Right ventricle myocardium superior (tissue), 1 donor: ENCODE measurements around the gene CCR3. TPM values are rescaled to one million over a fixed set of nuclear protein-coding genes. Genes with fewer than 3 reads are reported as not detected.
"Not testable (repeated sequence)": the region's sequence is repeated elsewhere in the genome, so short reads cannot be mapped to it uniquely, and the experiment has no call there.

Experiments used
- ATAC-seq: fragments of 200-7000 bp; cut with Tn5 transposase; one replicate; pipeline ENCODE4 v1.9.1; 2020; ENCODE audit warnings: mild to moderate bottlenecking; ENCODE audit not compliant: poor library complexity
- DNase-seq: peaks from one replicate; pipeline ENCODE4 v3.0.0-alpha.2; 2020
- intact Hi-C: fragments of 100-400 bp; cut with DNase I; formaldehyde crosslinking; loops from one replicate; pipeline ENCODE4 v1.11.2; 2022
- long read RNA-seq: library from polyadenylated mRNA; unstranded; transcript quantifications from one replicate; pipeline ENCODE4 v2.0.0, GENCODE V29; 2021
- total RNA-seq: library from RNA; stranded (reverse); fragmentation: NEBNext Ultra II Directional; extraction: Animal tissue kit (Norgen Biotek cat#: 25700); gene quantifications from one replicate; pipeline ENCODE4 v1.2.1, GENCODE V29; 2021
- donor health status: DM: no; HTN: yes; CAD: no; lungs with severe emphysema.

The CCR3 gene
- not detected for total RNA-seq
- long read RNA-seq, result 0 reads

DNA sequence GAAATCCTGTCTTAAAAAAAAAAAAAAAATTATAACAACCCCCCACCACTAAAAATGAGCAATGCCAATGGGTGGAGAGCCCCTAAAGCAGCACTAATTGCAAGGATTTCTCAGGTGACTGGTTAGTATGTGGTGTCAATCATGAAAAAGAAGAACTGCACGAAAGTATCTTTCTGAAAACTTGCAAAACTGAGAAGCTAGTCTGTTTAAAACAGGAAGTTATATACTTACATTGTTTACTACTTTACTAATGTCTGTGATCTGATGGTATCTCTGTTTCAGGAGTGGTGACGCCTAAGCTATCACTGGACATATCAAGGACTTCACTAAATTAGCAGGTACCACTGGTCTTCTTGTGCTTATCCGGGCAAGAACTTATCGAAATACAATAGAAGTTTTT lies at the start of gene CCR3:
CCR3 (plus strand) TSS at position 341 of the 400 bp plus-strand sequence. CDS start 22,699 bp downstream, outside the sequence.
- intact Hi-C loops, result no loop called here
- DNase-seq (no peak), ATAC-seq (no peak)

DNA sequence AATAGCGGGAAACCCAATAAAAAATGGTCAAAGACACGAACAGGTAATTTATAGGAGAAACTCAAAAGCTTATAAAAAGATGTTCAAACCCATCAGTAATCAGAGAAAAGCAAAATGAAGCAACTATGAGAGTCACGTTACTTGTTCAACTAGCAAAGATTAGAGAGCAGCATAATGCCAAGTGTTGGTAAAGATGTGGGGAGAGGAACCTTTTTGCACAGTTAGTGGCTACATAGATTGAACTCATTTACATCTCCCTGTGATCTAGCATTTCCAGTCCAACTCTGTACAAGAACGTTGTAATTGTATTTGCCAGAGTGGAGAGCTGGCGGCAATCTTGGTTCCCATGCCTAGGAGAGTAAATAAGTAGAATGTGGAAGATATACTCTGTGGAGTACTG lies 49.3 kb upstream of the CCR3 start:
- intact Hi-C loops, result no loop called here
- ATAC-seq, result no peak
- no peak for DNase-seq

- DNase-seq, result no peak
- no peak for ATAC-seq
- intact Hi-C loops, result no loop called here
Measured at GRCh38 chr3:46193436-46193835, 48.8 kb upstream of the CCR3 start.

DNA sequence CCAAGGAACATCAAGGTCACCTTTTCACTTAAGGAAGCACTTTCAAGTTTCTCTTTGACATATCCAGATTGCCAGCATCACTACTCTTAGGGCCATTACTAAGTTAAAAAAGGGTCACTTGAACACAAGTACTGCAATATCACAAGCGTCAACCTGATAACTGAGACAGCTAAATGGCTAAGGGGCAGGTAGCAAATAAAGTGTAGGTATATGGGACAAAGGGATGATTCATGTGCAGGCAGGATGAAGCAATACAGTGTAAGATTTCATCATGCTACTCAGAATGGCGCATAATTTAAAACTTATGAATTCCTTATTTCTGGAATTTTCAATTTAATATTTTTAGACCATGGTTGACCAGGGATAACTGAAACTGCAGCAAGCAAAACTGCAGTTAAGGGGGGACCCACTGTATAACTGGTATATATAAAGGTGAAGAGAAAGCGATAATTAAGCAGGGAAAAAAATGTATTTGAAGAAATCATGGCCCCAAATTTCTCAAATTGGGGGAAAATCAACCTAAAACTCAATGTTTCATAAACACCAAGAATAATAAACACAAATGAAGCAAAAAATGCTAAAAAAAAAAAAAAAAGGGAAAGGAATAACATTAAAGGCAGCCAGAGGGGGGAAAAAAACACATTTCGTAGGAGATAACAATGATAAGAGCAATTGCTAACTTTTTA lies 47.2 kb upstream of the CCR3 start:
- DNase-seq (no peak), ATAC-seq (no peak)
- intact Hi-C loops, result no loop called here

DNA sequence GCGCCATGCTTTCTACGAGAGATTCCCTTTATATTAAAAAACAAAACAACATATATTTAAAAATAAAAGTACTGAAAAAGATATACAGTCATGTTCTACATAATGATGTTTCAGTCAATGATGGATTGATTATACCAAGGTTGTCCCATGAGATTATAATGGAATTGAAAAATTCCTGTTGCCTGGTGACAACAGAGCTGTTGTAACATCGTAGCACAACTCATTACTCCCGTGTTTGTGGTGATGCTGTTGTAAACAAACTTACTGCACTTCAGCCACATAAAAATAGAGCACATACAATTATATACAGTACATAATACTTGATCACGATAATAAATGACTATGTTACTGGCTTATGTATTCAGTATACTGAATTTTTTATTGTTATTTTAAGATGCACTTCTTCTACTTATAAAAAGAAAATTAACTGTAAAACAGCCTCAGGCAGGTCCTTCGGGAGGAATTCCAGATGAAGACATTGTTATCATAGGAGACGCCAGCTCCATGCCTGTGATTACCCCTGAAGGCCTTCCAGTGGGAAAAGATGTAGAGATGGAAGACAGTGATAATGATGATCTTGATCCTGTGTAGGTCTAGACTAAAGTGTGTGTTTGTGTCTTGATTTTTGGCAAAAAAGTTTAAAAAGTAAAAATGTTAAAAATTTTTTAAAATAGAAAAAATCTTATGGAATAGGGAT lies 45.9 kb upstream of the CCR3 start:
- no peak for ATAC-seq
- intact Hi-C loops, result no loop called here

DNA sequence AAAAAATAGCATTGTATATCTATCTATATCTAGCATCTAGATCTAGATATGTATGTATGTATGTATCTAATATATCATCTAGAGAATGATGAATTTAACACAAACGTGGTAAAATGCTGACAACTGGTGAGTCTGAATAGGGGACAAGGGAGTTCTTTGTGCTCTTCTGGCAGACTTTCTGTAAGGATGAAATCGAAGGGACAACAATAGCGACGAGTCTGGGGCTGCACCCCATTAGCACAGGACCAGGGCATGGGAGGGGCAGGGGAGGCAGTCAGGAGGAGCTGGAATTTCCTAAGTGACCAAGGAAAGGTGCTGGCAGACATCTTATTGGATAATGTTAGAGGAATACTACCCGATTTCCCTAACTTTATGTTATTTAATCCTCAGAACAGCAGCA lies 42.0 kb upstream of the CCR3 start:
- intact Hi-C loops, result no loop called here

More for the DNA sequence above, 45.9 kb upstream of the CCR3 start:
- DNase-seq, result no peak

GRCh38 chr3:46200790-46201189 lies 41.5 kb upstream of the CCR3 start:
- no peak for ATAC-seq
- intact Hi-C loops, result no loop called here

More for the DNA sequence above, 42.0 kb upstream of the CCR3 start:
- no peak for ATAC-seq
- no peak for DNase-seq

DNA sequence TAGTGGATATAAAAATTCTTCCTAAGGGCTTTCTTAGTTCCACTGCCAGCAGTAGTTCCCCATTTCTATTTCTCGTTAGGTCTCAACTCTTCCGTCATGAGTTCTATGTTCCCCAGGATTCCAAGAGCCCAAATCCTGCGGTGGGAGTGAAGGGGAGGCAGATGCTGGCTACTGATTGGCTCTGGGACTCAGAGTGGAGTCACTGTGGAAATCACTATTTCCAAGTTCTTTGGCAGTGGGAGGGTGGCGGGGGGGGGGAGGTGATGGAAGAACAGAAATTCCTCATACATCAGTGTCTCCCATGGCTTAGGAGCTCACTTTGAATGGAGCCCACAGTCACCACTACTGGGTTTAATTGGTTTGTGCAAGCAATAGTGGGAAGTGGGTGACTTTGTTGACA lies 39.7 kb upstream of the CCR3 start:
- intact Hi-C loops, result no loop called here
- DNase-seq (no peak), ATAC-seq (no peak)

More at GRCh38 chr3:46200790-46201189, 41.5 kb upstream of the CCR3 start:
- no peak for DNase-seq

DNA sequence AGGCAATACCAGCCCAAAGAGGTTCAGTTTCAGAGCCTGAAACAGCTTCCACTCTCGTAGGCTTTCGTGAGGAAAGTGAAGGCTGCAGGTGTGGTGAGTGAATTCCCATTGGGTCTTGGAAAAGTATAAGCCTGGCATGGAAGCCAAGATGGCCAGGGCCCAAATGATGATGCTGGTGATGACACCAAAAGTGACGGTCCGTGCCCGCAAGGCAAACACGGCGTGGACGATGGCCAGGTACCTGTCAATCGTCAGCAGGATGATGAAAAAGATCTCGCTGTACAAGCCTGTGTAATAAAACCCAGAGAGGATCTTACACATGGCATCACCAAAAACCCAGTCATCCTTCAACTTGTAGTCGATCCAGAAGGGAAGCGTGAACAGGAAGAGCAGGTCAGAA lies 38.6 kb upstream of the CCR3 start:
- DNase-seq, result no peak
- no peak for ATAC-seq
- intact Hi-C loops, result no loop called here

DNA sequence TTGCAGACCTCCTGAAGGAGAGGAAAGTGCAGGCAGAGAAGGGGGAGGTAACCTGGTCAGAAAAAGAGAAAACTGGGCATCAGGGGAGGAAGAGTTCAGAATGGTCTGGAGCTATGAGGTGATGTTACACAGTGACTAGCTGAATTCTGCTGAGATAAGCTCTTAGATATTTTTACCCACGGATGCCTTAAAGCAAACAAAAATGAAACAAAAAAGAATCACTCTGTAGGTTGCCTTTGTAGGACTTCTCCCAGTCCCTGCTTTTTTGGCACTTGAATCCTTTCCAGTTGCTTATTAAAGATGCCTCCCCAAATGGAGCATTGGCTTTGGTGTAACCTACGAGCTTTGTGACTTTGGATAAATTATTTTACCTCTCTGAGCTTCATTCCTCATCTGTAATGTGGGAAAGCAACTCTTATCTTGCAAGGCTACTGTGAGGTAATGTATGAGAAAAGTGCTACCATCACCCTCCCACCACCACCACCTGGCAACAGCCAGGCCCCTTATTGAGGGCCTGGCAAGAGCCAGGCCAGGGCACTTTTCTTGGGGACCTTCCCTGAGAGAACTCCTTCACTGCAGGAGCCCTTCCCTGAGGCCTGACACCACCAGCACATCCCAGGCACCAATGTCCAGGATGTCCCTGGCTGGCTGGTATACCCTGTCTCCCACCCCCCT lies 36.8 kb upstream of the CCR3 start:
- ATAC-seq (no peak), DNase-seq (no peak)
- intact Hi-C loops, result no loop called here

- ATAC-seq (peak; percentile 24), DNase-seq (no peak)
- intact Hi-C loops, result no loop called here
Measured at GRCh38 chr3:46206282-46207015, 35.8 kb upstream of the CCR3 start.

- ATAC-seq, intact Hi-C loops, DNase-seq: not testable (repeated sequence)
Measured at GRCh38 chr3:46207514-46207913, 34.7 kb upstream of the CCR3 start.

- ATAC-seq (peak; percentile 69), DNase-seq (peak; percentile 73)
- intact Hi-C loops, result no loop called here
Measured at GRCh38 chr3:46208167-46208704, 34.0 kb upstream of the CCR3 start, which contains the start of gene CCR1. Gene CCR1 (minus strand): TSS chr3:46208313. CDS start chr3:46204313, 4,000 bp downstream.

DNA sequence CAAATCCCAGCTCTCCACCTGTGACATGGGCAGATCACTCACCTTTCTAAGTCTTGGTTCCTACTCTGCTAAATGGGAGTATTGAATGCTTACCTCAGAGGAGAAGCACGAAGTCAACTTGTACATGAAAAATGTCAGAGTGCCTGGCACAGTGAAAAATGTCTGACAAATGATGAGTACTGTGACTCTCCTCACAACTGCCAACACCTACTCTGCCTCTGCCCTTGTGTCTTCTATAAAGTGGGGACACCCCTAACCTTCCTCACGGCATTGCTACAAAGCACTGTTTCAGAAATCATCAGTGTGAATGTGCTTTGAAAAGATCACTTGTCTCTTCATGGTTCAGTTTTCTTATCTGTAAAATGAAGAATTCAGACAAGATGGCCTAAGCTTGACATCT lies 33.2 kb upstream of the CCR3 start:
- intact Hi-C loops, result no loop called here
- ATAC-seq, result no peak
- no peak for DNase-seq

- intact Hi-C loops, result no loop called here
- no peak for DNase-seq
- no peak for ATAC-seq
Measured at GRCh38 chr3:46209746-46210470, 32.4 kb upstream of the CCR3 start.

- DNase-seq (no peak), ATAC-seq (no peak)
- intact Hi-C loops, result no loop called here
Measured at GRCh38 chr3:46212101-46212500, 30.2 kb upstream of the CCR3 start.

DNA sequence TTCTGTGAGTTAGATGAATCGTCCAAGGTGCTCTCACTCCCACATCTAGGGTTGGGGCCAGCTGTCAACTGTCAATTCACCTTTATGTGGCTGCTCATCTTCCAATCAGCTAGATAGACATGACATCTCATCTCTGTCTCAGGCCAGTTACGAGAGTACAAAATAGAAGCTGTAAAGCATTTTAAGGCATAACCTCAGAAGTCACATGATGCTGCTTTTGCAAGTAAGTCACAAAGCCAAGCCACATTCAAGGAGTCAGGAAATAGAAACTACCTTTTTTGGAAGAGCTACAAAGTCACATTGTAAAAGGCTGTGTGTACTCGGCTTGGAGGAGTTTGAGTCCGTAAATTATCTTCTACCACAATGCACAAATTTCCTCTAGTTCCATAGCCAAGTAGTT lies 29.1 kb upstream of the CCR3 start:
- no peak for DNase-seq
- ATAC-seq, result no peak
- intact Hi-C loops, result no loop called here

GRCh38 chr3:46214751-46215352 lies 27.4 kb upstream of the CCR3 start:
- intact Hi-C loops, result no loop called here
- no peak for DNase-seq
- no peak for ATAC-seq
